ENCODE data around the gene KRT83.
"Not testable (repeated sequence)": the region's sequence is repeated elsewhere in the genome, so short reads cannot be mapped to it uniquely, and the experiment has no call there.

Gene KRT83

GRCh38 chr12:52352951-52353350, 31.8 kb upstream of the KRT83 start:
- no peak for DNase-seq

GRCh38 chr12:52351196-52352059, 30.2 kb upstream of the KRT83 start:
- no peak for DNase-seq

GRCh38 chr12:52350786-52351185, 29.6 kb upstream of the KRT83 start:
- no peak for DNase-seq

- no peak for DNase-seq
These were observed 28.9 kb upstream of the KRT83 start for GRCh38 chr12:52350021-52350620.

- DNase-seq = no peak
These were observed 28.0 kb upstream of the KRT83 start for GRCh38 chr12:52349196-52349595.

- DNase-seq = no peak
These were observed 26.6 kb upstream of the KRT83 start for GRCh38 chr12:52347551-52348510.

- no peak for DNase-seq
These were observed 25.8 kb upstream of the KRT83 start for GRCh38 chr12:52347016-52347415.

- DNase-seq = no peak
These were observed 25.4 kb upstream of the KRT83 start for GRCh38 chr12:52346593-52346992.

GRCh38 chr12:52345041-52345440, 23.8 kb upstream of the KRT83 start:
- DNase-seq = not testable (repeated sequence)

GRCh38 chr12:52344111-52344510, 22.9 kb upstream of the KRT83 start:
- DNase-seq = no peak

- no peak for DNase-seq
These were observed 22.4 kb upstream of the KRT83 start for GRCh38 chr12:52343550-52343949.

- no peak for DNase-seq
These were observed 21.7 kb upstream of the KRT83 start for GRCh38 chr12:52342781-52343490.

GRCh38 chr12:52341066-52341580, 19.9 kb upstream of the KRT83 start:
- no peak for DNase-seq

- no peak for DNase-seq
These were observed 17.2 kb upstream of the KRT83 start for GRCh38 chr12:52338241-52338960.

- DNase-seq = no peak
These were observed 15.9 kb upstream of the KRT83 start for GRCh38 chr12:52337054-52337453.

GRCh38 chr12:52336641-52337040, 15.4 kb upstream of the KRT83 start:
- no peak for DNase-seq

GRCh38 chr12:52335598-52336262, 14.5 kb upstream of the KRT83 start:
- no peak for DNase-seq

- no peak for DNase-seq
These were observed 13.0 kb upstream of the KRT83 start for GRCh38 chr12:52334185-52334584.

- no peak for DNase-seq
These were observed 12.1 kb upstream of the KRT83 start for GRCh38 chr12:52333321-52333720.

- DNase-seq = no peak
These were observed 11.2 kb upstream of the KRT83 start for GRCh38 chr12:52332381-52332780.

GRCh38 chr12:52331833-52332232, 10.6 kb upstream of the KRT83 start:
- DNase-seq = no peak

Data from NCI-H774 (cell line).